GM19023 (cell line): ENCODE data around the gene STX4.
"Not testable (repeated sequence)": the region's sequence is repeated elsewhere in the genome, so short reads cannot be mapped to it uniquely, and the experiment has no call there.

Source experiments
- ATAC-seq: cut with Tn5 transposase; IDR thresholded peaks from one replicate; pipeline ENCODE4 v1.9.1; 2021; ENCODE audit warnings: mild to moderate bottlenecking, moderate library complexity; ENCODE audit not compliant: unreplicated experiment

Gene STX4

GRCh38 chr16:31013292-31013691, 20.1 kb upstream of the STX4 start:
- ATAC-seq = not testable (repeated sequence)

DNA sequence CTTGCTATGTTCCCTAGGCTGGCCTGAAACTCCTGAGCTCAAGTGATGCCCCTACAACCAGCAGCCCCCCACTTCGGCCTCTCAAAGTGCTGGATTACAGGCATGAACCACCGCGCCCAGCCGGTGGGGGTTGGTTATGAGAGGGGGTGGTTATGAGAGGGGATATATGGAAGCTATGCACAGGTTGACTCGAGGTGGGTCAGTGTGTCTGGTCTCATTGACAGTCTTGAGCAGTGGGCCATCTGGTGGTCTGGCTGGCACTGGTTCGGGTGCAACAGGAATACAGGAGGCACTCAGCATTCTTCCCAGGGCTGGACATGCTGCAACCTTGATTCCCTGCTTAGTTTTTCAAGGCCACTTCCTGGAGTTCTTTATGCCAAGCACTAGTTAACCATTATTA, 17.3 kb upstream of the STX4 start:
- no peak for ATAC-seq

DNA sequence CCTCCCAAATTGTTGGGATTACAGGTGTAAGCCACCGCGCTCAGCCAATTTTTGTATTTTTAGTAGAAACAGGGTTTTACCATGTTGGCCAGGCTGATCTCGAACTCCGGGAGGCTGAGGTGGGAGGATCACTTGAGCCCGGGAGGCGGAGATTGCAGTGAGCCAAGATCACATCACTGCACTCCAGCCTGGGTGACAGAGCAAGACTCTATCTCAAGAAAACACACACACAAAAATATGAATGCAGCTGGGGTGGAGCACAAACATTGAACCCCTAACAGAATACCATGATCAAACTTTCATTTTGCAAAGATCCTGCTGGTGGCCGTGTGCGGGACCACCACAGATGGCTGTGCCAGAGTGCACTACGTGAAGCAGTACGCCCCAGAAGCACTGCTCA, 15.6 kb upstream of the STX4 start:
- ATAC-seq = not testable (repeated sequence)

DNA sequence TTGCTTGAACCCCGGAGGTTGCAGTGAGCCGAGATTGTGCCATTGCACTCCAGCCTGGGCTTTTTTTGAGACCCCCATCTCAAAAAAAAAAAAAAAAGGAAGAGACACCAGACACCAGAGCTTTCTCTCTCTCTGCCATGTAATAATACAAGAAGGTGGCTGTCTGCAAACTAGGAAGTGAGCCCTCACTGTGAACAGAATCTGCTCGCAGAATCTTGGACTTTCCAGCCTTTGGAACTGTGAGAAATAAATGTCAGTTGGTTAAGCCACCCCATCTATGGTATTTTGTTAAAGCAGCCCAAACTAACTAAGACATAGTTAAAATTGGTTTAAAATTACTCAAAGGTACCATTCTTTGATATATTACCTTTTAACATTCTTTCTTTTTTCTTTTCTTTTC, 12.8 kb upstream of the STX4 start:
- ATAC-seq = no peak

DNA sequence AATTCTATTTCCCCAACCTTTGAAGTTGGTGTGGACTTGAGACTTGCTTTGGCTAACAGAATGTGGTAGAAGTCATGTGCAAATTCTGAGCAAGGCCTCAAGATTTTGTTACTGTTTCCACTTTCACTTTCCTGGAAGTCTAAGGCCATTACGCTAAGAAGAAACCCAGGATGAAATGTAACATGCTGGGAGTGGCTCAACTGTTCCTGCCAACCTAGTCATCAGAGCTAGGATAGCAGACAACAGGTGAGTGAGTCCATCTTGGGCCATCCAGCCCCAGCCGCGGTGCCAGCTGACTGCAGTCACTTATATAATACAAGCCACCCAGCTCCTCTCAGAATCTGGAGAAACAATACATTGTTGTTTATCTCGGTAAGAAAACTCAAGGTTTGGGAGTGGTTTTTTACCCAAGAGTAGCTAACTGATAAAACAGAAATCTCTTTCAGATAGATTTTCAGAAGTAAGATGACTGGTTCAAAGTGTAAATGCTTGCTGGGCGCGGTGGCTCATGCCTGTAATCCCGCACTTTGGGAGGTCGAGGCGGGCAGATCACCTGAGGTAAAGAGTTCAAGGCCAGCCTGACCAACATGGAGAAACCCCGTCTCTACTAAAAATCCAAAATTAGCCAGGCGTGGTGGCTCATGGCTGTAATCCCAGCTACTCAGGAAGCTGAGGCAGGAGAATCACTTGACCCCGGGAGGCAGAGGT, 10.7 kb upstream of the STX4 start:
- ATAC-seq = no peak

DNA sequence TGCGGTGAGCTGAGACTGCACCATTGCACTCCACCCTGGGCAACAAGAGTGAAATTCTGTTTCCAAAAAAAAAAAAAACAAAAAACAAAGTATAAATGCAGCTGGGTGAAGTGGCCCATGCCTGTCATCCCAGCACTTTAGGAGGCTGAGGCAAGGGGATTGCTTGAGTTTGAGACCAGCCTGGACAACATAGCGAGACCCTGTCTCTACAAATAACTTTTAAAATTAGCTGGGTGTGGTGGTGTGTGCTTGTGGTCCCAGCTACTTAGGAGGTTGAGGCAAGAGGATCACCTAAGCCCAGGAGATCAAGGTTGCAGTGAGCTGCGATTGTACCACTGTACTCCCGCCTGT, 10.1 kb upstream of the STX4 start:
- ATAC-seq = no peak

- ATAC-seq = no peak
These were observed 9.6 kb upstream of the STX4 start for GRCh38 chr16:31023627-31024226.

DNA sequence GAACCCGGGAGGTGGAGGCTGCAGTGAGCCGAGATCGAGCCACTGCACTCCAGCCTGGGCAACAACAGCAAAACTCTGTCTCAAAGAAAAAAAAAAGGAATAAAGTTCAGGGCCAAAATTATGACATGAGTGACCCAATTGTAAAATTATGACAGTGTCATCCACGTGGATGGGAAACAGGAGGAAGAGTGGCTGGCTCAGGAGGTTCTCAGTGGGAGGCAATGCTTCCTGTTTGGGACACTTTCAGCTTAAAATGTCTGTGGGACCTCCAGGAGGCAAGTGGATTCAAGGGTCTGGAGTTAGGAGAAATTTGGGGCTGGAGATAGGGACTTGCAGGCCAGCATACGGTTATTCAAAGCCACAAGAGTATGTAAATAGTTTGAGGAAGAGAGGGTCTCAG, 8.0 kb upstream of the STX4 start:
- no peak for ATAC-seq

- ATAC-seq = no peak
These were observed 4.1 kb upstream of the STX4 start for GRCh38 chr16:31029272-31029671.

- ATAC-seq = no peak
These were observed 2.1 kb upstream of the STX4 start for GRCh38 chr16:31031276-31031675.

GRCh38 chr16:31033709-31034492, 543 bp downstream of the STX4 start:
- peak; percentile 41 for ATAC-seq

DNA sequence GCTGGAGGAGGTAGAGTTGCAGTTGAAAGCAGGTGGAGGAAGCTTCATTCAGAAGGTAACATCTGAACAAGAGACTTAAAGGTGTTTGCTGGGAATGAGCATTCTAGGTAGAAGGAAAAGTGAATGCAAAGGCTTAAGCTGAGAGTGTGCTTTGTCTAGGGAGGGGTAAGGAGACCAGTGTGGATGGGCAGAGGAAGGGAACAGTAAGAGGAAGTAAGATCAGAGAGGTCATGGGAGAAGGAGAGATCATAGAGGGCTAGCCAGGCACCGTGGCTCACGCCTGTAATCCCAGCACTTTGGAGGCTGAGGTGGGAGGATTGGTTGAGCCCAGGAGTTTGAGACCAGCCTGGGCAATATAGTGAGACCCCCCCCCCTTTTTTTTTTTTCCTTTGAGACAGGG, 3.3 kb downstream of the STX4 start:
- no peak for ATAC-seq

DNA sequence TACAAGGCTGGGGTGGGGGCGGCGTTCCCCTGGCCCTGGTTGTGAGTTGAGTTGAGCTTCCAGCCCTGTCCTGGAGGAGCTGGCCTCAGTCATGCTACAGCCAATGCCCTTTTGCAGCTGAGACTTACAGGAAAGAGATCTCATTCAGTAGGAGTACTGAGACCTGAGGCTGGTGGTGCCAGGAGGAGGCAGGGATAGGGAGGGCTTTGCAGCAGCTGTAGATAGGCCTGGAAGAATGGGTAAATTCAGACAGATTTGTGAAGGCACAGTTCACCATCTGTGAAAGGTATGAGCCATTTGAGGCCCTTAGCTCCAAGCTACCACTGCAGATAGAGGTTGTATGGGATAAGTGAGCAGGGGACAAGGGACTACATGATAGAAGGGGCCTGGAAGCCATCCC, 5.6 kb downstream of the STX4 start:
- ATAC-seq = no peak

GRCh38 chr16:31042866-31043265, 9.5 kb downstream of the STX4 start:
- ATAC-seq = no peak

DNA sequence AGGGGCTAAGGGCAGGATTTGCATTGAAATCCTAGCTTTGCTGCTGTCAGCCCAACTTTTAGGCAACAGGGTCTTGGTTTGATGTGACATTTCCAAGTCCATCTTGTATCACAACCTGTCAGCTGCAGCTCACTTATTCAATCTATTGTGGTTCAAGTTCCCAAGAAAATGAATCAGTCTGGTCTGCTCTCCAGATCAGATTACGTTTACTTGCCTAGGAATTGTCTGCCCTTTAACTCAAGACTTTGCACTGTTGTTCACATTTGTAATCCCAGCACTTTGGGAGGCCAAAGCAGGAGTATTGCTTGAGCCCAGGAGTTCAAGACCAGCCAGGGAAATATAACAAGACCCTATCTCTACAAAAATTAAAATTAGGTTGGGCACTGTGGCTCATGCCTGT, 10.0 kb downstream of the STX4 start:
- ATAC-seq = no peak

DNA sequence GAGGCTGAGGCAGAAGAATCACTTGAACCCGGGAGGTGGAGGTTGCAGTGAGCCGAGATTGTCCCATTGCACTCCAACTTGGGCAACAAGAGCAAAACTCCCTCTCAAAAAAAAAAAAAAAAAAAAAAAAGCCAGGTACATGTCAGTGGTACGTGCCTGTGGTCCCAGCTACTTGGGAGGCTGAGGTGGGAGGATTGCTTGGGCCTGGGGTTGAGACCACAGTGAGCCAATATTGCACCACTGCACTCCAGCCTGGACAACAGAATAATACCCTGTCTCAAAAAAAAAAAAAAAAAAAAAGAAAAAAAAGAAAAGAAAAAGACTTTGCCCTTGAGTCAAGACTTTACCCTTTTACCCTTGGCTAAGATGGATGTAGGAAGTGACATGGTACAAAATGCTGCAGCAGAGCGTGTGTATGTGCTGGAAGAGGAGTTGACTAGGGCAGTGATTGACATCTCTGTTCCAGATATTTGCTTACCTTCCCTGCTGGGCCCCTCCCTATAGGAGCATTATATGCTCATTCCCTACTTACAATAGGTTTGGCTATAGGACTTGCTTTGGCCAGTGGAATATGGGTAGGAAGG, 10.6 kb downstream of the STX4 start:
- ATAC-seq = no peak

- no peak for ATAC-seq
These were observed 17.1 kb downstream of the STX4 start for GRCh38 chr16:31050280-31051030.

- ATAC-seq = no peak
These were observed 18.8 kb downstream of the STX4 start for GRCh38 chr16:31052114-31052513.

- ATAC-seq = no peak
These were observed 22.3 kb downstream of the STX4 start for GRCh38 chr16:31055613-31056012.

DNA sequence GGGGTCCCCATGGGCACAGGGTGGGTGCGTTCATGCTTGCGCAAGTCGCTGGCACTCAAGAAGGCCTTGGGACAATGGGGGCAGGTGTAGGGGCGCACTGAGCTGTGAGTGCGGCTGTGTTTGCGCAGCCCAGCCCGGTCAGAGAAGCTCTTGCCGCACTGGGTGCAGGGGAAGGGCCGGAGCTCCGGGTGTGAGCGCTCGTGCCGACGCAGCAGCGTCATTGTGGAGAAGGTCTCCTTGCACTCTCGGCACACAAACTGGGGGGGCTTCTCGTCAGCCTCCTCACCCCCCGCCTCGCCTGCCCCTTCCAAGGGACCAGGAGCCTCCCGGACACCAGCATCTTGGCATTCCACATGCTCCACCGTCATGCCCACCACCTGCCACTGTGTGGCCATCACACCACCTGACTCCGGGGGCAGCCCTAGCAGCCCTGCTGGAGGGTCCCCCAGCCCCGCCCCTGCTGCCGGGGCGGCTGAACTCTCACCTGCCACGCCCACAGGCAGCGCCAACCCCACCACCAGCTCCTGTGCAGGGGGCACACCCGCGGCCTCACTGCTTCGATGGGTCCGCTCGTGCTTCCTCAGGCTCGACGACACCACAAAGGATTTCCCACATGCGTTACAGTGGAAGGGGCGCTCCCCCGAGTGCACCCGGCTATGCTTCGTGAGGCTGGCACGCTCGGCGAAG, 27.9 kb downstream of the STX4 start:
- ATAC-seq = no peak
